Measurements from ENCODE around the gene STAT1. TPM values are rescaled to one million over a fixed set of nuclear protein-coding genes. Genes with fewer than 3 reads are reported as not detected.

STAT1 gene
- total RNA-seq, 1 donor from 2014 or later, result 35.6 TPM

- Histone ChIP-seq H3K4me3 (no peak overlapping the region), H3K4me1 (no peaks in the 10 kb centered on the region), H3K27me3 (no peaks in the 10 kb centered on the region), H3K36me3 (peaks cover 0 to 81% of the 10 kb centered on the region in 2 donors), H3K27ac (no peak overlapping the region), H3K9me3 (no peaks in the 10 kb centered on the region)
- no peak for DNase-seq (ENCODE audit: extremely low spot score in 2 of 2)
- intact Hi-C loops (cut with DNase I), result no loop called here
- TF ChIP-seq POLR2A (IDR thresholded peaks at IDR 0.05), result no peak
- TF ChIP-seq CTCF (IDR thresholded peaks at IDR 0.05), result no peak
- no peak for TF ChIP-seq POLR2AphosphoS5 (IDR thresholded peaks at IDR 0.05; ENCODE audit: insufficient read depth in 1 of 2, low read depth in 1 of 2)
Measured at GRCh38 chr2:190976521-190976920, 37.5 kb downstream of the STAT1 start.

GRCh38 chr2:190974629-190975361 is 39.2 kb downstream of the STAT1 start:
- TF ChIP-seq POLR2A (IDR thresholded peaks at IDR 0.05) (no peak), CTCF (IDR thresholded peaks at IDR 0.05) (no peak), POLR2AphosphoS5 (IDR thresholded peaks at IDR 0.05; ENCODE audit: insufficient read depth in 1 of 2, low read depth in 1 of 2) (no peak)

GRCh38 chr2:190973726-190974628 is 40.0 kb downstream of the STAT1 start:
- Histone ChIP-seq H3K27me3 (no peaks in the 10 kb centered on the region), H3K9me3 (no peaks in the 10 kb centered on the region), H3K27ac (no peak overlapping the region), H3K4me1 (no peaks in the 10 kb centered on the region), H3K36me3 (peaks cover 0 to 77% of the 10 kb centered on the region in 2 donors), H3K4me3 (no peak overlapping the region)
- TF ChIP-seq POLR2AphosphoS5 (IDR thresholded peaks at IDR 0.05; ENCODE audit: insufficient read depth in 1 of 2, low read depth in 1 of 2), result no peak
- DNase-seq (ENCODE audit: extremely low spot score in 2 of 2), result no peak
- intact Hi-C loops (cut with DNase I), result no loop called here

More at GRCh38 chr2:190974629-190975361, 39.2 kb downstream of the STAT1 start:
- intact Hi-C loops (cut with DNase I), result no loop called here
- Histone ChIP-seq H3K27ac (no peak overlapping the region), H3K4me3 (no peak overlapping the region), H3K27me3 (no peaks in the 10 kb centered on the region), H3K36me3 (peaks cover 0 to 85% of the 10 kb centered on the region in 2 donors), H3K9me3 (no peaks in the 10 kb centered on the region), H3K4me1 (no peaks in the 10 kb centered on the region)
- no peak for DNase-seq (ENCODE audit: extremely low spot score in 2 of 2)

- Histone ChIP-seq H3K27me3 (no peaks in the 10 kb centered on the region), H3K36me3 (peaks cover 0 to 70% of the 10 kb centered on the region in 2 donors), H3K27ac (no peak overlapping the region), H3K4me1 (no peaks in the 10 kb centered on the region), H3K4me3 (no peak overlapping the region), H3K9me3 (no peaks in the 10 kb centered on the region)
- DNase-seq (ENCODE audit: extremely low spot score in 2 of 2), result no peak
- intact Hi-C loops (cut with DNase I), result no loop called here
- no peak for TF ChIP-seq CTCF (IDR thresholded peaks at IDR 0.05)
- no peak for TF ChIP-seq POLR2AphosphoS5 (IDR thresholded peaks at IDR 0.05; ENCODE audit: insufficient read depth in 1 of 2, low read depth in 1 of 2)
- no peak for TF ChIP-seq POLR2A (IDR thresholded peaks at IDR 0.05)
Measured at GRCh38 chr2:190973262-190973661, 40.7 kb downstream of the STAT1 start.

GRCh38 chr2:190972846-190973245 is 41.1 kb downstream of the STAT1 start:
- H3K9me3 ChIP-seq, result no peaks in the 10 kb centered on the region
- H3K27me3 ChIP-seq, result no peaks in the 10 kb centered on the region
- intact Hi-C loops (cut with DNase I), result no loop called here
- no peak for TF ChIP-seq POLR2AphosphoS5 (IDR thresholded peaks at IDR 0.05; ENCODE audit: insufficient read depth in 1 of 2, low read depth in 1 of 2)
- H3K36me3 ChIP-seq, result peaks cover 0 to 66% of the 10 kb centered on the region in 2 donors
- no peak overlapping the region for H3K27ac ChIP-seq
- H3K4me3 ChIP-seq, result no peak overlapping the region
- no peaks in the 10 kb centered on the region for H3K4me1 ChIP-seq
- DNase-seq (ENCODE audit: extremely low spot score in 2 of 2), result no peak

Measured in vagina (tissue), 2 donors.